CD4-positive, alpha-beta T cell treated with Interferon alpha-2 for 1 hour (primary cell): ENCODE results near the gene PFKFB2.
"Not testable (repeated sequence)": the region's sequence is repeated elsewhere in the genome, so short reads cannot be mapped to it uniquely, and the experiment has no call there.

Experiments
- DNase-seq, 2 donors: peaks; one replicate each; pipeline ENCODE4 v3.0.0-alpha.2; 2020 to 2022

Gene PFKFB2

DNA sequence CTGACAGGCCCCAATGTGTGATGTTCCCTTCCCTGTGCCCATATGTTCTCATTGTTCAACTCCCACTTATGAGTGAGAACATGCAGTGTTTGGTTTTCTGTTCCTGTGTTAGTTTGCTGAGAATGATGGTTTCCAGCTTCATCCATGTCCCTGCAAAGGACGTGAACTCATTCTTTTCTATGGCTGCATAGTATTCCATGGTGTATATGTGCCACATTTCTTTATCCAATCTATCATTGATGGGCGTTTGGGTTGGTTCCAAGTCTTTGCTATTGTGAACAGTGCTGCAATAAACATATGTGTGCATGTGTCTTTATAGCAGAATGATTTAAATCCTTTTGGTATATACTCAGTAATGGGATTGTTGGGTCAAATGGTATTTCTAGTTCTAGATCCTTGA, 11.7 kb upstream of the PFKFB2 start:
- not testable (repeated sequence) for DNase-seq

DNA sequence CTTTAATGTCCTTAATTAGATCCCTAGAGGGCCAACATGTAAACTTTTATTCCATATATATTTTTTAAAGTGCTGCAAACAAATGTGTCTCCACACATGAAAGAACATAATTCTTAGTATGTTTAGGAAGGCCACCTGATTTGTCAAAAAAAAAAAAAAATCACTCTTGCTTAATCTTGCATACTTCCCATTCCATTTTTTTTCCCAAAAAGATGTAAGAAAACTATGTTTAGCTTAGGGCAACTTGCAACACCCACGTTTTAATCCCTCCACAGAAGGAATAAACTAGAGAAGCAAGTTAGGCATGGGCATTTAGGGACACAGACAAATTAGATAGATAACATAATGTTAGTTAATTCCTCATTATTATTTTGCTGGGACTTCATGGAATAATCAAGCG, 7.6 kb upstream of the PFKFB2 start:
- no peak for DNase-seq

DNA sequence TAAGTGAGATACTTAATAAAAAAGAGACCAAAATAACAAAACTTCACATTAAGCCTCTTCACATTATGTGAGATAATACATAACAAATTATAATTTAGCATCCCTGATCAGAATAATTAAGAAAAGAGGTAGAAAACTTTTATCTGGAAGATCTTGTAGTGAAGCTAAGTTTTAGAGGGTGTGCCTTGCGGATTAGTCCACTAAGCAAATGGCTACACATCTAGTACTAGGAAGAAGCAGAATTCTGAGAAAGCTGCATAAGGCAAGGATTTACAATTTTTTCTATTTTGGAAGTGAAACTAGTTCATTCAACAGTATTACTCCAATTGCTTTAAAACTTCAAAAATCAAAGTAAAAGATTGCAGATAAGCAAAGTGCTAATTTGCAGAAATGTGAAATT, 5.6 kb upstream of the PFKFB2 start:
- DNase-seq = no peak

DNA sequence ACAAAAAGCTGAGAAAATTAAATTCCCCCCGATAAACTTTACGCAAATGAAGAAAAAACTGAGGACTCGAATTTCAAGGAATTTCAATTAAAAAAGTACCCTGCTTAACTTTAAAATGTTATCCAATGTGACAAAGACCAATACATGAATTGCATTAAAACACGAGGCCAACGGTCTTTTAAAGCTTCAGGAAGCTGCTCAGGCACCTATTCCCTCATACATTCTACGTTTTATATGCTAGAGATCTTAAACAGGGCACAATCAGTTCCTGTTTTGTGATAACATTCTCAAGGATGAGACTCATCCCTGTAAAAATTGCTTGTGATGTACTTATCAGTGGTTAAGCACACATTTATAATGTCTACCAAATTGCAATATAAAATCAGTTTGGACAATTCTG, 5.0 kb upstream of the PFKFB2 start:
- no peak for DNase-seq

DNA sequence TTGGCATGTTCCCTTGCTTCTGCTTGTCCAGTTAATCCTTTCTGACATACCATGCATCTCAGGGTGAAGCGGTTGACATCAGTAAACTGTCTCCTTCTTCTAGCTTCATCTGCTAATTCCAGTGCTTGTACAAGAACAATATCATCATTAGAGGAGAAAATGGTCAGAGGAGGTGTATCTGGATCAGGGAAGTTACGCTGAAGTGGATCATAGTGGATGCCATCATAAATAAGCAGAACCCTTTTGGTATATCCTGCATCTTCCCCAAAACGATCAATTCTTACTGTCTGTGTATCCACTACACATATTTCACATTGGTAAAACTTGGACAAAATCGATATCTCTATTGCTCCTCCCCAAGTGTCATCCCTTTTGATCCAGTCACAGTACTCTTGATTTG, 4.0 kb upstream of the PFKFB2 start:
- no peak for DNase-seq

DNA sequence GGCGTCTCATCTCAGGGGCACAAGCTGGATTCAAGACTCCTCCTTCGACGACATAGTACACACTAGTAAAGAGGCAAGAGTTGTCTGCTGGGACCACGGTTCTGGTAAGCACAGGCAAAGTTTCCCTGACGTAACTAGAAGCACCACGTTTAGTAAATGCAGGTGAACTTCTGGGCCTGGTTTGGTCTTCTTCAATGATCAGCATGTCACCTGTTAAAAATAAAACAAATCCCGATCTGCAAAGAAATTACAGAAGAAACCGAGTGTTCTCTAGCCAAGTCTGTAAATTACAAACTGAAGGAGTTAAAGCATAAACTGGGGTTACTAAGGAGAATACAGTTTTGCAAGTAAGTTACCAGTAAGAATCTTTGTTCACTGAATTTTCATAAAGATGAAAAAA, 3.6 kb upstream of the PFKFB2 start:
- DNase-seq = no peak

DNA sequence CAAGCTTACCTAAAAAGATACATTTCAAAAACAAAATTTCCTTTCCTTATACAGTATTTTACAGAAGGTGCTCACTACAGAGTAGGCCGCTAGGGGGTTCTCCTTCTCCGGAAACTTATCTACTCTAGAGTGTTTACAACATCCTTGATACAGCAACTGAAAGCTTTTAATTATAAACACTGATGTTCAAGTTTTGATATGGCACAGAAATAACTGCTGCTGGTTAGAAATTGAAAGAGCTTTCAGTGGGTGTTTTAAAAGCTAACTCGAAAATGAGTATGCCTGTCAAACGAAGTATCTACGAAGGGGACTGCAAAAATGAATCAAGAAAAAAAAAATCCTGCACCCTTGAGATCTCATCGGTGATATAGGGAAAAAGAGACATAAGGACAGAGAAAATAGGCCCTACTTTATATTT, 3.1 kb upstream of the PFKFB2 start:
- DNase-seq = peak; percentile 51 to 72

DNA sequence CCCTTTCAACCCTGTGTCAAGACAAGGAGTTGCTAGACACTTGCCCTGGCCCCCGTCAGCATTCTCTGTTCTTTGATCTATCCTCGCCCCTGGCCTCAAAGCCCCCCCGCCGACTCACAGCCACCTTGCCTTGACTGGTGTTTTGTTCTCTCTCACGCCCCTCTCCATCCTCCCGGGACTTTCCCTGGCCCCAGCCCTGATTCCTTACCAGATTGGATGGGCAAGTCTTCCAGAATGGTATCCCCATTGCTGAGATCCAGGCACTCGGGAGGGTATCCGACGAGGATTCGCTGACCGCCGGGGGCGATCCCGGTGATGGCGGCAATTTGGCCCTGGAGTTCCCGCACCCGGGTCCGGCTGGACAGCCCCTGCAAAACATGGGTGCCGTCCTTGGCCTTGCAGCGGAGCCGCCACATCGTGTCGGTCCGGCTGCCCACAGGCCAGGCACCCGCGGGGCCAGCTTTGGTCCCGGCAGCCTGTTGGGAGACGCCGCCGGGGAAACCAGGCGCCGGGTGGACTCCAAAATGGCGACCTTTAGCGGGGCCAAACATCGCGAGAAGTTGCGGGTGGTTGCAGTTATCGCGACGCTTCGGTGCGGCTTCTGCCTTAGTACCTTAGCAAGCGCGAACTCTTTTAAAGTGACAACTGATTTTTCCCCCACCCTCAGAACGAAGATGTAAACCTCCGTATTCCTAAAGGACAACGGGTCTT, 2.4 kb upstream of the PFKFB2 start:
- peak; percentile 91 to 93 for DNase-seq

DNA sequence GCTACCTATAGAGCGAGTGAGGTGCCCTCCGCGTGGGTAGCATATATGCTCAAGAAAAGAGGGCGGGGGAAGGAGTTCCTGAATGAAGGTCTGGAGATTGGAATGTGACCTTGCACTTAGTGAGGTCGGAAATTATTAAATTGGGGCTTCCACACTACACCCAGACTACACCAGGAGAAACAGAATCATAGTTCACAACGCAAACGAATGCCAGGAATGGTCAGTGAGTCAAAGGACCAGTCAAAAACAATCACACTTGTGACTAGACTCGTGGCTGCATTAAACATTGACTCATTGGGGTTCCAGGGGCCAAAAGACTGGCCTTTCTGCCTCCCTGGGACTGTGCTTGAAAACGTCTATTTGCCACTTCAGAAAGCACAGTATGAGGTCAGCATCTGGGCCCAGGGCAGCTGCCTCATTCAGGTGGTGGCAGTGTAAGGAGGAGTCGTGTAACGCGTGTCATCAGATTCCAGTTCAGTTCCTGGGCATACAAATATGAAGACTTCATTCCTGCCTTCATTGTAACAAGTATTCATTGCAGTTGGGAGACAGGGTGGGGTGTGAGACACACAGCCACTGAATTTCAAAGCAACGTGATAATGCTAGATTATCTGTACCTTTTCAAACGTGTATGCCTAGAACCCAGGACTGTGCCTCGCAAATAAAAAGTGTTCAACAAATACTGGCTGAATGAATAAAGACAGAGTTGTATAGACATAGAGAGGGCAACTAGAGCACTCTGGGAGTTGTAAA, 1.7 kb upstream of the PFKFB2 start, which contains the start of gene YOD1:
Gene YOD1, minus strand, starts transcription at position 18 of the 753 bp plus-strand sequence. CDS start 178 bp downstream, outside the sequence.
- no peak for DNase-seq

DNA sequence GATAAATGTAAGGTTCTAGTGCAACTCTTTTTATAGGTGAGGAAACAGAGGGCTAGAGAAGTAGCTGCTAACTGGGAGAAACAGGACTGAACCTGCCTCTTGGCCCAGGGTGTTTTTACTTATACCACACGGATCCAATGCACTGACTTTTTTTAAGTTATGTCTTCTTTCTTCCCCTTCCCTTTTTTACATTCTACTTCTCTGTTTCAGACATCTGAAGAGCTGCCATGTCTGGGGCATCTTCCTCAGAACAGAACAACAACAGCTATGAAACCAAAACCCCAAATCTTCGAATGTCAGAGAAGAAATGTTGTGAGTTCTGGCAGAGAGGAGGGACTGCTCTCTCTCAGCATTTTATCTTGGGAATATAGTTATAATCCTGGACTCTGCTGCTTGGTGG, 1.4 kb downstream of the PFKFB2 start:
- DNase-seq = no peak

DNA sequence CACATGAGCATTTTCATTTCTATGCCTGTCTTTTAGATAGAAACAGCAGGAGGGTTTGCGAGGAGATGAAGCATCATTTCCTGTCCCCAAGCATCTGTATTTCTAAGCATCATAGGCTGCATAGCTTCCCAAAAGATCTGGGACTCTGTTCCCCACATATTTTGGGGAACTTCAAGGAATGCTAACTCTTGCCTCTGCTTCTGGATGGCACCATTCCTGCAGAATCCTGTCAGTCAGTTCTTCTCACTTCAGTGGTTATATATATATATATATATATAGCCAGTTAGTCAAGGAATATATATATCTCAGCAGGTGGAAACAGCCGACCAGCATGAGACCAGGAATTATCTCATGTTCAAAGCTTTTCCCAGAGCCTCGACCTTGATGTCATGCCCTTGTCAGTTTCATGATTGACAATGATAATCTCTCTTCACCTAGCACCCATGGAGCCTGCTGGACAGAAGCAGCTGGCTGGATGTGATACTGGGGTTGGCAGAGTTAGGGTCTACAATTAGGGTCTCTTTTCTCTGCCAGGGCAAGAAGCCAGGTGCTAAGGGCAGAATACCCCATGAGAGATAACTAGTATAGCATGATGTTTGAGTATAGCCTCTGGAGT, 2.4 kb downstream of the PFKFB2 start:
- DNase-seq = no peak

DNA sequence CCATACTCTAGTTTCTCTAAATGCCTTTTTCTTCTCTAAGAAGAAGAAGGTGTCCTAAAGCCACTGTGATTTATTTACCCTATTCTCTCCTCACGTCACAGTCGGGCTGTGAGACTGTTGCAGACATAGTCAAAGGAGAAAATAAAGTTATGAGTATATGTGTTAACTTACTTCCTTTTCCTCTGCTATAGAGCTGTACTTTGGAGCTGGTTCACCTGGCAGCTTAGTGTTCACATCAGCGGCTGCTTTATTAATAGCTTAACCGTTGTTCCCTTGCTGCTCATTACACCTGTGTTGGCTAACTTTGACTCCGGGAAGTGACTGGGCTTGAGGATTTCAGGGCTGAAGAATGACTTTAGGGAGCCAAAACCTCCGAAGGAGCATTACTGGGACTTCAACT, 3.6 kb downstream of the PFKFB2 start:
- DNase-seq = no peak

DNA sequence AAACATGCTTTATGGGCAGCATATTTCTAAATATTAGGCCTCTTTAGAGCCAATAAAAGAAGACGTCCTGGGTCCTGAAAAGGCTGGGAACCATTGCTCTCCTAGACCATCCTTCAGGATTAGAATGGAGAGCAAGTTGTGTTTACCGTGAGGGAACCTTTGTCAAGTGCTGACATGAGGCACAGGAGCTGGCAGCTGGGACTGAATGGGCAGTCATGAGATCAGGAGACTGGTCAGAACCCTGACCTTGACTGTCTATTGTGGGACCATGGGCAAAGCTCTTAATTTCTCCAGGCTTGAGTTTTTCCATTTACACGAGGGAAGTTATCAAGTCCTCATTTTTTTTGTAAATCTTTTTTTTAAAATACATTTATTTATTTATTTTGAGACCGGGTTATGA, 5.2 kb downstream of the PFKFB2 start:
- no peak for DNase-seq

DNA sequence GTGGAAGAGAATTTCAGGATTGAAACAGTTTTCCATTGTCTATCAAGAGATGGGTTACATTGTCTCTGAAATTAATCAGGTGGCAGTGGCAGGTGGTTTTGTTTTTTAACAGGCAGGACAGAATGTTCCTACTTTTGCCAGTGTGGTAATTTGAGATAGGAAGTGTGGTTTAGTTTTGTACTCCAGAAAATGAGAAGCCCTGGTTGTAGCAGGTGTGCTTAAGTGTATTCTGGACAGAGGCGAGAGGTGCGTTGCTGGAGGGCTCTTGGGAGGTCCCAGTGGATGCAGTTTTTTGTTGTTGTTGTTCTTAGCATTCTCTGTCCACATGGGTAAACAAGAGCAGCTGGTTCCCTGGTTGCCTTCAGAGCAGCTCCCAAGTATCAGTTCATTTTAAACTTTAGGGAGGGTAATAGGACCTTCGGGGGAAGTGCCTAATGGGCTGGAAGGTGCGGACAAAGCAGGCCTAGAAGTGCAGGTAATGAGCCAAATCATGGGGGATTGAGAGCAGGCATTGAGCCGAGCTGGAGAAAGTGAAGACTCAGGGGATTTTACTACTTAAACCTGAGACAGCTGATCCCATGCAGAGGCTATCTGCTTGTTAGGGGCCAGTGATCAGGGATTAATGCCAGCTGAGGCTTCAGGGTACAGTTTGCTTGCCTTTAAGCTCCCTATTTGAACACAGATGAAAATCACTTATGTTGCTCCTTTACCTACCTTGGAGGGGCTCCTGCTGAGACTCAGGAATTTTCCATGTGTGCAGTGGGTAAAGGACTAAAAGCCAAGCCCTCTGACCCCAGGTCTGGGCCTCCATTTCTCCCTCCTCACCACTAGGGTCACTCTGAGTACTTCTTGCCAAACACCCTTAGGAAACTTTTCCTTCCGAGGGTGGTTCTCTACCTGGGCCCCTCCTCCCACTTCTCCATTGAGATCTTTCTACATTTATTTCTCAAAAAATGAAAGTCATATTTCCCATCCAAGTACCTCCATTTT, 6.1 kb downstream of the PFKFB2 start:
- no peak for DNase-seq

DNA sequence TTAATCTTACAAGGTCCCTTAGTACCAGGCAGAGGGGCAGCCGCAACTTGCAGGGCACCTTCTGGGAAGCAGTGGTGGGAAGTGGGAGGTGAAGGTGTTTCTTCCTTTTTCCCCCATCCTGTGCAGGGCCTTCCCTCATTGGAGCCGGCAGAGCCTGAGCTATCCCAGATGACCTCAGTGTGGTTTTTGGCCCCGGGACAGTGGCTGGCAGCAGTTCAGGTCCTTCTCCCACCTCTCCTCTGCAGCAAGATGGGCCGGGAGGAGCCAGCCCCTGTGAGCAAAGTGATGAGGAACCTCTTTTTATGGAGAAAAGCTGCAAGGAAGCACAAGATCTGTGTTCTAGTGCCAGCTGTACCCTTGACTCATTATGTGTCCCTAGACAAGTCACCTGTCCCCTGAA, 6.8 kb downstream of the PFKFB2 start:
- no peak for DNase-seq

DNA sequence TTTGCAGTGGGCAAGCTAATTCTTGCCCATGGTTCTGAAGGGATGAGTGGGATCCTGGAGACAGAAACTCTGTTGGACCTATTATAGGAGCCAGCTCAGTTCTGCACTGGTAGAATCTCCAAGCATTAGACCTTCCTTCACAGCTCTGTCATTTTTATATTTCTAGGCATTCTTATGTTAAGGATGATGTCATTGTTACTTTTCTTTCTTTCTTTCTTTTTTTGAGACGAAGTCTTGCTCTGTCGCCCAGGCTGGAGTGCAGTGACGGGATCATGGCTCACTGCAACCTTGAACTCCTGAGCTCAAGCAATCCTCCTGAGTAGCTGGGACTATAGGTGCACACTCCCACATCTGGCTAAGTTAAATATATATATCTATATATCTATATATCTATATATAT, 7.5 kb downstream of the PFKFB2 start:
- no peak for DNase-seq

DNA sequence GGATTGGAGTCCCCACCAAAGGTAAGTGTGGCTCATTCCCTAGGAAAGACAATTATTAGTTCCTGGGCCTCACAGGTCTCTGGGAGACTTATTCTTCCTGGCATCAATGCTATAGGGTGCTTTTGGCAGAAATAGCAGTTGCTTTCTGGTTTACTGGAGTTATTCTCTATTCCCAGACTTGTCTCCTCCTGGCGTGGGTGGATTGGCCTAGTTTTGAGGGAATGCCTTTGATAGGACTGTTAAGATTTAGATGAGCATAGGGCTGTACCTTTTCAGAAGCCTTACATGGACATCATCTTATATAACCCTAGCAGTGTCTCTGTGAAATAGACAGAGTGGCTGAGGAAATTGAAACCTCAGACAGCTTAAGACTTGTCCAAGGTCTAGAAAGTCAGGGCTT, 9.0 kb downstream of the PFKFB2 start:
- DNase-seq = no peak

DNA sequence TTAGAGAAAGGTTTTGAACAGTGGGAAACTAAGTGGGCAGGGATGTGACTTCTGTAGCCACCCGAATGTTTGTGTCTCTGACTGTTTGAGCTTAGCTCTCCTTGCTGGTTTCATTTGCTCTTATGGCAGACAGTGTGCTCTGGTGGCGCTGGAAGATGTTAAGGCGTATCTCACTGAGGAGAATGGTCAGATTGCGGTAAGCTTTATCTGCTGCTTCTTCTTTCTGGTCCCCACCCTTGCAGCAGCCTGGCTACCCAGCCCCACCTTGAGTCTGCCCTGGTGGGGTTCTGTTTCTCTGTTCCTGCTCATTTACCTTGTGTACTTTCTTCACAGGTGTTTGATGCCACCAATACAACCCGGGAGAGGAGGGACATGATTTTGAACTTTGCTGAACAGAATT, 9.9 kb downstream of the PFKFB2 start:
- no peak for DNase-seq

DNA sequence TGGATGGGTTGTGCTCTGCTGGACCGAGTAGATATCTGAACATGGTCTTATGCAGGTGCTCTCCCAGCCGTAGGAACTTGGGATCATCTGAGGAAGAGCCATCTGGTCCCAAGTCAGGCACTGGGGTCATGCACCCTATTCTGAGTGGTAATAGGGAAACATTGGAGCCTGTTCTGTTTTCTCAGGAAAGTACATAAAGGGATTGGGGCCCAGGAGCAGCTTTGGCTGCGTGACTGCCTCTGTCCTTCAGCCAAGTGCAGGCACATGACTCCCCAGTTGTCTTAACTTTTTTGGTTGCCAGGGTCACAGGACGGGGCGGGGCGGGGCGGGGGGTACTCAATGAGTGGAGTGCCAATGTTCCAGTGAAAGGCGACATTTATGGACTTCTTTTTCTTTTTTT, 11.5 kb downstream of the PFKFB2 start:
- no peak for DNase-seq

DNA sequence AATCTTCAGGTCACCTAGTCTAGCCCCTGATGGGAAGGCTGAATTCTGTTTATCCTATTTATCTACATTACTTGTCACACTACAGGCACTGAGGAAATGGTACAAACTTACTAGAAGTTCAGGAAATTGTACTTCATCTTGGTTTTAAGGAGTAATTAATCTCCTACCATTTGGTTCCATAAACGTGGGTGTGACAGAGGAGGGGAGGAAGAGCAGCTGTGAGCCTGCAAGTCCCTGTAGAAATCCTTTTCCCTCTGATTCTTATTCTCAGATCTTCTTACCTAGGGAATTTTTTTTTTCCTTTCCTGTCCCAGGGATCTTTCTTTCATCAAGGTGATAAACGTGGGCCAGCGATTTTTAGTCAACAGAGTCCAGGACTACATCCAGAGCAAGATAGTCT, 14.1 kb downstream of the PFKFB2 start:
- no peak for DNase-seq

DNA sequence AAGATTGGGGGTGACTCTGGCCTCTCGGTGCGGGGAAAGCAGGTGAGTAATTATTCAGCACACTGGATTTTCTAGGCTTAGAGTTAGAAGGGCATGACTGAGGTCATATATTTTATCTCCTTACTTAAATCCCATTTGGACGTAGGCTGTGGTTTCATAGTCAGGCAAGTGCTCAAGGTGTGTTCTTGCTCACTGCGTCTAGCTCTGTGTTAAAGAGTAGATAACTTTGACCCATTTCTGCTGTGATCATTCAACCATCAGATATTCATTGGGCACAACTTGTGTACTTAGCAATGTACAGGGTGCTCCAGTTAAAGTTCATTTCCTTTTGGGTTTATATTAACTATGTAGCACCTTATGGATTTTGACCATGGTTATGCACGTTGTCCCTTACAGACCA, 14.6 kb downstream of the PFKFB2 start:
- DNase-seq = no peak

DNA sequence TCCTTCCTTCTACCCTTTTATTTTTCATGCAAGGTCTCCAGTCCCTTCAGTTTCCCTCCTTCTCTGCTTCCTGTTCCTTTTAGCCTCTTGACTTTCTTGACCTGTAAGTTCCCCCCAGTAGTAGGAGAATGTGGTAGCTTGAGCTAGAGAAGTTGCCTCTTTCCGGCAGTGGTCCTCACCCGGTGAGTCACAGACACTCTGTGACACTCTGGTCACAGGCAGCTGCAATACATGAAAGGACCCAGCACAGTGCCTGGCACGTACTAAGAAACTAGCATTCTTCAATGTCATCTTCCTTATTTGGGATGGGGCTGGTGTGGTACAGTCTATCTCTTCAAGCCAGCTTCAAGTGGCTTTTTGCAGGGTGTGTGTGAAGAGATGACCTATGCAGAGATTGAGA, 16.0 kb downstream of the PFKFB2 start:
- no peak for DNase-seq
